HEK293T (cell line): ENCODE results near the gene BNIP5.
A peak's percentile ranks its signal among the peaks of the same experiment; 100 is the strongest.

Experiments used
- CTCF ChIA-PET: fragments of 350-600 bp; formaldehyde crosslinking; extraction: SDS; loops from one replicate; lab custom pipeline; 2021; ENCODE audit warnings: antibody characterized with exemption, inconsistent platforms; lab: Yijun Ruan, JAX
- POLR2A ChIA-PET: fragments of 350-600 bp; formaldehyde crosslinking; extraction: SDS; loops from one replicate; lab custom pipeline; 2020; ENCODE audit warnings: antibody characterized with exemption, inconsistent platforms; lab: Yijun Ruan, JAX
- DNase-seq: peaks from one replicate; pipeline ENCODE4 v3.0.0; 2012; ENCODE audit warnings: mixed read lengths; ENCODE audit errors: extremely low spot score
- ARNT ChIP-seq: fragments of 450-650 bp; IDR thresholded peaks from 2 replicates; pipeline ENCODE4 v1.6.1; 2017; ENCODE audit warnings: mild to moderate bottlenecking
- BHLHE40 ChIP-seq: fragments of 450-650 bp; IDR thresholded peaks from 2 replicates; pipeline ENCODE4 v1.6.1; 2016; ENCODE audit warnings: mild to moderate bottlenecking, moderate library complexity, borderline replicate concordance
- CTBP1 ChIP-seq: fragments of 450-650 bp; IDR thresholded peaks from 2 replicates; pipeline ENCODE4 v1.6.1; 2016; ENCODE audit warnings: borderline replicate concordance
- ELF4 ChIP-seq: fragments of 450-650 bp; IDR thresholded peaks from 2 replicates; pipeline ENCODE4 v1.6.1; 2017; ENCODE audit warnings: antibody characterized with exemption
- FOXA1 ChIP-seq: fragments of 450-650 bp; IDR thresholded peaks from 2 replicates; pipeline ENCODE4 v1.6.1; 2016; ENCODE audit warnings: mild to moderate bottlenecking
- FOXK2 ChIP-seq: fragments of 450-650 bp; IDR thresholded peaks from 2 replicates; pipeline ENCODE4 v1.6.1; 2016; ENCODE audit warnings: mild to moderate bottlenecking
- FOXM1 ChIP-seq: fragments of 450-650 bp; IDR thresholded peaks from 2 replicates; pipeline ENCODE4 v1.6.1; 2017; ENCODE audit warnings: mild to moderate bottlenecking, borderline replicate concordance
- HDGF ChIP-seq: fragments of 450-650 bp; IDR thresholded peaks from 2 replicates; pipeline ENCODE4 v1.6.1; 2017; ENCODE audit warnings: antibody characterized with exemption, borderline replicate concordance
- L3MBTL2 ChIP-seq: fragments of 450-650 bp; conservative IDR thresholded peaks from 2 replicates; pipeline ENCODE4 v1.6.1; 2016; ENCODE audit warnings: mild to moderate bottlenecking
- LEF1 ChIP-seq: fragments of 450-650 bp; IDR thresholded peaks from 2 replicates; pipeline ENCODE4 v1.6.1; 2017; ENCODE audit warnings: mild to moderate bottlenecking, borderline replicate concordance
- NFRKB ChIP-seq: fragments of 450-650 bp; IDR thresholded peaks from 2 replicates; pipeline ENCODE4 v1.6.1; 2016; ENCODE audit warnings: mild to moderate bottlenecking, moderate library complexity
- PKNOX1 ChIP-seq: fragments of 450-650 bp; IDR thresholded peaks from 2 replicates; pipeline ENCODE4 v1.6.1; 2016
- SP1 ChIP-seq: fragments of 450-650 bp; IDR thresholded peaks from 2 replicates; pipeline ENCODE4 v1.6.1; 2017
- SUZ12 ChIP-seq: fragments of 450-650 bp; IDR thresholded peaks from 2 replicates; pipeline ENCODE4 v1.6.1; 2016; ENCODE audit warnings: mild to moderate bottlenecking
- TARDBP ChIP-seq: fragments of 450-650 bp; IDR thresholded peaks from 2 replicates; pipeline ENCODE4 v1.6.1; 2016
- ZNF384 ChIP-seq: fragments of 450-650 bp; IDR thresholded peaks from 2 replicates; pipeline ENCODE4 v1.6.1; 2016

Gene BNIP5

GRCh38 chr6:36322591-36322990 is 14.1 kb downstream of the BNIP5 start:
- TF ChIP-seq L3MBTL2 (no peak), CTBP1 (no peak), PKNOX1 (no peak), TARDBP (no peak), NFRKB (no peak), FOXA1 (no peak), ELF4 (no peak), SUZ12 (no peak), ARNT (no peak)
- ChIA-PET POLR2A (no interaction called here), CTCF (no interaction called here)
- no peak for DNase-seq

- ChIA-PET POLR2A (interaction anchor here (1.2 kb wide), 1 partner anchor 13 kb away, joined by 5 read pairs; no protein-coding TSS in a partner anchor), CTCF (interaction anchor here (0.6 to 1.7 kb wide), 2 partner anchors 13 to 282 kb away, joined by 3 to 4 read pairs; no protein-coding TSS in a partner anchor)
- DNase-seq: no peak
- TF ChIP-seq LEF1 (no peak), BHLHE40 (no peak), PKNOX1 (no peak), TARDBP (no peak), FOXM1 (no peak), ELF4 (no peak), ZNF384 (no peak), FOXK2 (no peak), FOXA1 (no peak)
These were observed 16.2 kb downstream of the BNIP5 start for GRCh38 chr6:36320475-36320874.

- CTCF ChIA-PET: interaction anchor here (0.5 to 3.4 kb wide), 6 partner anchors 10 to 283 kb away, joined by 3 to 17 read pairs (median 3); no protein-coding TSS in a partner anchor
- POLR2A ChIA-PET: interaction anchor here (1.4 kb wide), 1 partner anchor 9 kb away, joined by 4 read pairs; no protein-coding TSS in a partner anchor
- DNase-seq: no peak
- no peak for TF ChIP-seq HDGF
- no peak for TF ChIP-seq SUZ12
- TF ChIP-seq ARNT: no peak
- no peak for TF ChIP-seq PKNOX1
- TF ChIP-seq LEF1: no peak
- no peak for TF ChIP-seq BHLHE40
- TF ChIP-seq NFRKB: no peak
- no peak for TF ChIP-seq FOXA1
- no peak for TF ChIP-seq SP1
- no peak for TF ChIP-seq ZNF384
- TF ChIP-seq ELF4: no peak
- no peak for TF ChIP-seq TARDBP
- no peak for TF ChIP-seq L3MBTL2
- no peak for TF ChIP-seq FOXM1
- no peak for TF ChIP-seq FOXK2
- no peak for TF ChIP-seq CTBP1
These were observed 16.9 kb downstream of the BNIP5 start for GRCh38 chr6:36319821-36320220.

- ChIA-PET CTCF (interaction anchor here (0.5 to 3.4 kb wide), 5 partner anchors 10 to 180 kb away, joined by 3 to 17 read pairs (median 3); no protein-coding TSS in a partner anchor), POLR2A (interaction anchor here (1.4 kb wide), 1 partner anchor 10 kb away, joined by 4 read pairs; no protein-coding TSS in a partner anchor)
- TF ChIP-seq ZNF384 (no peak), PKNOX1 (no peak), CTBP1 (no peak), FOXA1 (no peak), ELF4 (no peak), NFRKB (no peak), LEF1 (no peak), ARNT (no peak), TARDBP (no peak), HDGF (no peak), BHLHE40 (no peak), FOXK2 (no peak), FOXM1 (no peak), SP1 (no peak), SUZ12 (no peak), L3MBTL2 (no peak)
- no peak for DNase-seq
These were observed 17.3 kb downstream of the BNIP5 start for GRCh38 chr6:36319436-36319762.

- ChIA-PET POLR2A (interaction anchor here (1.4 kb wide), 1 partner anchor 10 kb away, joined by 4 read pairs; no protein-coding TSS in a partner anchor), CTCF (interaction anchor here (0.5 to 3.4 kb wide), 2 partner anchors 22 to 180 kb away, joined by 3 to 17 read pairs; no protein-coding TSS in a partner anchor)
- TF ChIP-seq SUZ12: no peak
- no peak for TF ChIP-seq ARNT
- peak; percentile 90 for TF ChIP-seq PKNOX1
- TF ChIP-seq LEF1: no peak
- DNase-seq: no peak
These were observed 17.8 kb downstream of the BNIP5 start for GRCh38 chr6:36318690-36319435.
